Measurements from ENCODE around the gene SRRM5.
A peak's percentile ranks its signal among the peaks of the same experiment; 100 is the strongest.
"Not testable (repeated sequence)": the region's sequence is repeated elsewhere in the genome, so short reads cannot be mapped to it uniquely, and the experiment has no call there.

SRRM5 gene

DNA sequence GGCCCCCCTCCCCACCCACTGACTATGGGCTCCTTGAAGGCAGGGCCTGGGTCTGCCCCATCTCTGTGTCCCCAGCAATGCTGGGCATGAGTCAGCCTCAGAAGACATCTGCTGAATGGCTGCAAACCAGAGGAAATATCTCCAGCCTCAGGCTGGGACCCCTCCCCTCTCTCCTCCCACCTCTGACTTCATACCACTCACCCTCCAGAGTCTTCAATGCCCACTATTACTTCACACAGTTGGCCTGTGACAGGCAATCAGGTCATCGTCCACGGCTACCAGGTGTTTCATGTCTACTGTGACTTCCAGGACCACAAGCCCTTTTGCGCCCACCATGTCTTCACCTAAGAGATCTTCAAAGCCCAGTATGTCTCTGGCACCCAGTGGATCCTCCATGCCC is at the start of gene SRRM5:
SRRM5 (plus strand) TSS at position 301 of the 400 bp plus-strand sequence; CDS start at position 335, 34 bp downstream.
- DNase-seq, result no peak

GRCh38 chr19:43562226-43562697 is 49.6 kb upstream of the SRRM5 start:
- DNase-seq, result no peak

DNA sequence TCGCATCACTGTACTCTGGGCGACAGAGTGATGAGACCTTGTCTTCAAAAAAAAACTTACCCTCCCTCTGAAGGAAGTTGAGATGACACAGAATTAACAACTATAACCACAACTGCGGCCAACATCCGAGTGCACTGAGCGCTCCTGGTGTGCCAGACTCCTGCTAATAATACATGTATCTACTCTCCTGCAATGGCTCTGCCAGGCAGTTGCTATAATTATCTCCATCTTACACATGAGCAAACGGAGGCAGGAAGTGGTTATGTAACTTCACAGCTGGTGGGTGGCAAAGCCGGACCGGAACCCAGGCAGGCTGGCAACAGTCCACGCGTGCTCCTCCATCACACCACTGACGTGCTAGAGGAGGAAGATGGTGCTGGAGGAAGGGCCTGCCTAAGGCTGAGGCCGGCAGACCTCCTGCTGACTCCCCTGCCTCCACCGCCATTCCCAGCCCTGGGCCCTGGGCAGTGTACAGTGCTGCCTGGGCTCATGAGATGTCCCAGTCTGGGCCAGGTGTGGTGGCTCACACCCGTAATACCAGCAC is 49.1 kb upstream of the SRRM5 start:
- DNase-seq, result peak; percentile 79

GRCh38 chr19:43563816-43564457 is 48.0 kb upstream of the SRRM5 start:
- DNase-seq, result no peak

- no peak for DNase-seq
Observed at GRCh38 chr19:43564800-43565199, 47.1 kb upstream of the SRRM5 start.

GRCh38 chr19:43569657-43570056 is 42.2 kb upstream of the SRRM5 start:
- DNase-seq, result no peak

- DNase-seq, result peak; percentile 69
Observed at GRCh38 chr19:43570174-43570791, 41.6 kb upstream of the SRRM5 start.

GRCh38 chr19:43572171-43572588 is 39.7 kb upstream of the SRRM5 start:
- DNase-seq, result peak; percentile 93

GRCh38 chr19:43574424-43575155 is 37.3 kb upstream of the SRRM5 start:
- DNase-seq, result no peak

DNA sequence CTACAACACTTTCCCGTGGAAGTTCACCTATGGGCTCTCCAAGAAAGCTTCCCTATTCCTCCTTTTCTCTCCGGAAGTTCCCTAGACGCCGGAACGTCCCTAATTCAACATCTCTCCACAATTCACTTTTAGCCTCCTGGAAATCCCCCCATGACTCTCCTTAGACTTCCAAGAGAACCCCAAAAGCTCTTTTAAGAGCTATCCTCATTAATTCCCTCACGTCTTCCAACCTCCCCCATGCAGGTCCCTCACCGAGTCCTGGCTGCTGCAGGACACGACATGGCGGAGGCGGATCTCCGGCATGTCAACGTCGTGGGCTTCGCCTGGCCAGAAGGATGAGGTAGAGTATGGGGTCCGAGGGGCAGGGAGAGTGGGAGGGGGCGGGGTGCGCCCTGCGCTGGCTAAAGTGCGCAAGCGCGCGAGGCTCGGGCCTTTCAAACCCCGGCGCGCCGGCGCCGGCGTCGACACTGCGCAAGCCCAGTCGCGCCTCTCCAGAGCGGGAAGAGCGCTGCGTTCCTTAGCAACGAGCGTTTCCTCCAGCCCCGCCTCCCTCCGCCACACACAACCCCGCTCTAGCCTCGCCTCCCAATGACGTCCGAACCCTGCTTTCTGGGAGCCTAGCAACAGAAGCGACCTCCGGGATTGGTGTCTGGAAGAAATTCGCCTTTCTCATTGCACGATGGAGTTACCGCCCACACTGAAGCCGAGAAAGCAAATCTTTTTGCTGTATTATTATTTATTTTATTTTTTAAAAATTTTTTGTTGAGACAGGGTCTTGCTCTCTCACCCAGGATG is 36.5 kb upstream of the SRRM5 start, which contains the start of the genes PINLYP and XRCC1:
PINLYP (plus strand) TSS at position 646 of the 795 bp plus-strand sequence. CDS start 1,391 bp downstream, outside the sequence.
XRCC1 (minus strand) TSS at position 372 of the 795 bp plus-strand sequence; CDS start at position 303, 69 bp downstream.
- DNase-seq, result peak; percentile 97

GRCh38 chr19:43575955-43576878 is 35.7 kb upstream of the SRRM5 start:
- no peak for DNase-seq

DNA sequence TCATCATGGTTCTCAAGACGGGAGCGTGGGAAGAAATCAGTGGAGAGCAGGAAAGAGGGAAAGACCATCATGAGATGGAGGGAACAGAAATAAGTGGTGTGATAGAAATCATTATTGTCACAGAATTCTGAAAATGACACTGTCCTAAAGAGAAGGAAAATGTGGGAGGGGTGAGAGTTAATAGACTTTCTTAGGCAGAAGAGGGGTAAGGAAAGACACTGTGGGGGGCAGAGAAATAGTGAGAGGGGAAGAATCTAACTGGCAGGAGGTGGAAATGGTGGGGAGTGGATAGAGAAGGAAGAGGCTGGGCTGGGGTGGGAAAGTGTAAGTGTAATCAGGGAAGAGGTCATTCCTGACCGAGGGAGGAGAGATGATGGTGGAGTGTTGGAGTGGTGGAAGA is 33.1 kb upstream of the SRRM5 start:
- DNase-seq, result no peak

DNA sequence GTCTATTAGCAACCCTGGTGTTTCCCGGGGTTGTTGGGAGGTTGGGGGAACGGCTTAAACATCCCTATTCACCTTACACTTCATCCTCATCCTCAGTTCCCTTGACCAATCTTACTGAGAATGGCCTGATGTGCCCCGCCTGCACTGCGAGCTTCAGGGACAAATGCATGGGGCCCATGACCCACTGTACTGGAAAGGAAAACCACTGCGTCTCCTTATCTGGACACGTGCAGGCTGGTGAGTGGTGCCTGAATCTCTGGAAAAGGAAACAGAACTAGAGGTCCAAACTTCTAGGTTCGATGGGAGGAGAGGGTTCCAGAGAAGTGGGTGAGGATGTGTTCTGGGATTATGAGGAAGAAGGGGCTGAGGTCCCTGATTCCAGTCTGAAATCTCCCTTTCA is 30.4 kb upstream of the SRRM5 start:
- DNase-seq, result no peak

GRCh38 chr19:43582495-43582894 is 29.4 kb upstream of the SRRM5 start:
- no peak for DNase-seq

- DNase-seq, result no peak
Observed at GRCh38 chr19:43584484-43584883, 27.4 kb upstream of the SRRM5 start.

- DNase-seq, result no peak
Observed at GRCh38 chr19:43586346-43586745, 25.5 kb upstream of the SRRM5 start.

DNA sequence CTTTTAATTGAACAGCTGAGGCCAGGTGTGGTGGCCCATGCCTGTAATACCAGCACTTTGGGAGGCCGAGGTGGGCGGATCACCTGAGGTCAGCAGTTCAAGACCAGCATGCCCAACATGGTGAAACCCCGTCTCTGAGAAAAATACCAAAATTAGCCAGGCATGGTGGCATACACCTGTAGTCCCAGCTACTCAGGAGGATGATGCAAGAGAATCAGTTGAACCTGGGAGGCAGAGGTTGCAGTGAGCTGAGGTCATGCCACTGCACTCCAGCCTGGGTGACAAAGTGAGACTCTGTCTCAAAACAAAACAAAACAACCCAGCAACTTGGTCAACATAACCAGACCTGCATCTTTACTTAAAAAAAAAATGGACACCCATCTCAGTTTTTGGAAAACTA is 24.9 kb upstream of the SRRM5 start:
- DNase-seq, result not testable (repeated sequence)

- DNase-seq, result no peak
Observed at GRCh38 chr19:43589277-43589676, 22.6 kb upstream of the SRRM5 start.

DNA sequence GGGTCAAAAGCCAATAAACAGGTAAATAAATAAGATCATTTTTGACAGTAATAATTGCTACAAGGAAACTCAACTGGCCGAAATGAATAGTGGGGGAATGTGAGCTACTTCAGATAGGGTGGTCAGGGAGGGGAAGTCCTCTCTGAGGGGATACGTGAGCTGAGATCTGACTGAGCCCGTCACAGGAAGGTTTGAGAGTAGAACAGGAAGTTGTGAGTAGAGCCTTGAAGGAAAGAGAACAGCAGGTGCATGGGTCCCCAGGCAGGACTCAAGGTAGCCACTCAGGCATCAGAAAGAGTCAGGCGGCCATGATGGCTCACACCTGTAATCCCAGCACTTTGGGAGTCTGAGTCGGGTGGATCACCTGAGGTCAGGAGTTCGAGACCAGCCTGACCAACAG is 22.2 kb upstream of the SRRM5 start:
- DNase-seq, result no peak

DNA sequence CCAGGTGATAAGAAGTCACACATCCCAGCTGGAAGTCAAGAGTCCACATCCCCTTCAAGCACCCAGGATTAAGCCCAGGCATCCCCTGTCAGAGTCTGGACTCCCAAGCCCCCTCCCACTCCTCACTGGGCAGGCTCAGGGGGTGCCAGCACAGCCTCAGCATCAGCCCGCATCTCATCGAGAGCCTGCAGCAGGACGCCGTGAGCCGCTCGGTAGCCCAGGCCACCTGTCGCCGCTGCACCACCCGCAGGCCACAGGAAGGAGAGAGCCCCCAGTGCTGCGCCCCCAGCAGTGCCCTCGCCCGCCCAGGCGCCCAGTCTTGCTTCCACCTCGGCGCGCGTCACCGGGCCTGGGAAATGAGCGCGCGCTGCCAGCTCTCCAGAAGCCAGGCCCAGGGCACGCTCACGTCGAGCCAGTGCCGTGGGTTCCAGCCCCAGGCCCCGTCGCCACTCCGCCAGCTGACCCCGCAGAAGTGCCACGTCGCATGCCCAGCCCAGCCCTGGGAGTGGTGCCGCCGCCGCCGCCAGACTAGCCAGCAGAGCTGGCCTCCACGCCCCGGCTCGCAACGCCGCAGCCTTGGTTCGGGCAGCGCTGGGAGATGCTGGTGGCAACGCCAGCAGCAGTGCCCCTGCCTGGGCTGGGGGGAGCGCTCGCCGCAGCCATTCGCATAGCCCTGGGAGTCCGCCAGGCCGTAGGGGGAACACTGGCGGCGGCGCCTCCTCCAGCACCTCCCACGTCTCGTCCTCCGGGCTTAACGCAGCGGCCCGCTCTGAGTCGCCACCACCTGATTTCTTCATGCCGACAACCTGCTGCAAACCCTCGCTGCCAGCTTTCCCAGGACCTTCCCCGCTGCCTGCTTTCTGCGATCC is 19.8 kb upstream of the SRRM5 start:
- DNase-seq, result no peak
